Smooth muscle cell (in vitro differentiated cells): ENCODE measurements around the gene HSD17B14. TPM values are rescaled to one million over a fixed set of nuclear protein-coding genes. Genes with fewer than 3 reads are reported as not detected.

ENCODE experiments used
- DNase-seq: peaks from one replicate; lab custom pipeline; 2025; ENCODE audit not compliant: unreplicated experiment; lab: John Stamatoyannopoulos, UW
- H2AFZ ChIP-seq: fragments of 200-600 bp; sonication (generic); 2 replicates; pipeline ENCODE4 v1.6.0; 2016; ENCODE audit warnings: antibody characterized with exemption, low read depth, mild to moderate bottlenecking
- H3F3A ChIP-seq: fragments of 200-600 bp; sonication (generic); 2 replicates; pipeline ENCODE4 v1.6.0; 2017; ENCODE audit warnings: antibody characterized with exemption, low read depth
- H3K27ac ChIP-seq: fragments of 200-600 bp; sonication (generic); 2 replicates; pipeline ENCODE4 v1.5.1; 2016; ENCODE audit warnings: low read depth, mild to moderate bottlenecking
- H3K27me3 ChIP-seq: fragments of 200-600 bp; sonication (generic); 2 replicates; pipeline ENCODE4 v1.6.1; 2016; ENCODE audit warnings: low read depth, mild to moderate bottlenecking
- H3K36me3 ChIP-seq: fragments of 200-600 bp; sonication (generic); 2 replicates; pipeline ENCODE4 v1.5.1; 2016; ENCODE audit warnings: low read depth
- H3K4me1 ChIP-seq: fragments of 200-600 bp; sonication (generic); 2 replicates; pipeline ENCODE4 v1.5.1; 2016; ENCODE audit warnings: low read depth
- H3K4me2 ChIP-seq: fragments of 200-600 bp; sonication (generic); 2 replicates; pipeline ENCODE4 v1.6.0; 2016; ENCODE audit warnings: mild to moderate bottlenecking
- H3K4me3 ChIP-seq: fragments of 200-600 bp; sonication (generic); 2 replicates; pipeline ENCODE4 v1.5.1; 2016; ENCODE audit warnings: mild to moderate bottlenecking
- H3K79me2 ChIP-seq: fragments of 200-600 bp; sonication (generic); 2 replicates; pipeline ENCODE4 v1.6.0; 2016; ENCODE audit warnings: low read depth, mild to moderate bottlenecking
- H3K9ac ChIP-seq: fragments of 200-600 bp; sonication (generic); 2 replicates; pipeline ENCODE4 v1.6.0; 2016; ENCODE audit warnings: low read depth
- H3K9me3 ChIP-seq: fragments of 200-600 bp; sonication (generic); replicated peaks from 2 replicates; pipeline ENCODE4 v1.5.1; 2016; ENCODE audit warnings: low read depth
- H4K20me1 ChIP-seq: fragments of 200-600 bp; sonication (generic); 2 replicates; pipeline ENCODE4 v1.6.0; 2016; ENCODE audit warnings: low read depth
- CTCF ChIP-seq: fragments of 200-600 bp; sonication (generic); IDR thresholded peaks from 2 replicates; pipeline ENCODE4 v1.5.1; 2017; ENCODE audit warnings: borderline replicate concordance, mild to moderate bottlenecking, antibody characterized with exemption; ENCODE audit not compliant: insufficient read depth, poor library complexity, severe bottlenecking
- WGBS: methylation state at CpG from one replicate; pipeline ENCODE4 v1.1.7; 2016; ENCODE audit warnings: low lambda C conversion rate; 5-methylcytosine and 5-hydroxymethylcytosine counted together
- polyA plus RNA-seq: library from polyadenylated mRNA; unstranded; fragments of >200 nt; fragmentation: Nextera tagmentation; extraction: Ambion mirVana; gene quantifications from 2 replicates; pipeline ENCODE4 v1.2.1, GENCODE V29; 2016
- total RNA-seq: library from RNA; depleted of rRNA; stranded (reverse); fragments of >200 nt; gene quantifications from 2 replicates; pipeline ENCODE4 v1.2.3, GENCODE V29; 2014

The HSD17B14 gene
- total and polyA plus RNA-seq, 2 experiments from 2014 or later = 16.4 to 19.3 TPM

DNA sequence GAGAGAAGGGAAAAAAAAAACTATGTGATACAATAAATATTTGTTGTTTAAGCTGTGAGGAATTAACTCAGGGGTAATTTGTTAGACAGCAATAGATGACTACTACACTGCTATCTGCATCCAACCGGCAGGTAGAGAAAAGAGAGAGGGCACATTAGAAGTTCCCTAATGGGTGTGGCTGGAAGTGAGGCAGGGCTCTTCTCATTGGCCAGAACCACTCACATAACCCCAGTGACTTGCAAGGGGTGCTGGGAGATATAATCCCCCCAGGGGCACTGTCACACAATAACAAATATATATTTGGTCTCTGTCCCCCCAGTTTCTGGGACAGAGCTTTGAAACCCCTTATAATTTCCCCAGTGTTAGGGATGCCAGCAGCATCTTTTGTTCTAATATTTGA lies 56.7 kb downstream of the HSD17B14 start:
- WGBS = 72% methylated on average over 1 of the region's 1 CpG
- Histone ChIP-seq H3K4me2 (no peak overlapping the region), H4K20me1 (no peaks in the 10 kb centered on the region), H3F3A (peaks cover 11% of the 10 kb centered on the region), H3K36me3 (no peaks in the 10 kb centered on the region), H3K27me3 (no peaks in the 10 kb centered on the region), H3K79me2 (no peaks in the 10 kb centered on the region), H3K9me3 (no peaks in the 10 kb centered on the region), H3K27ac (no peak overlapping the region), H2AFZ (no peak overlapping the region), H3K4me3 (no peak overlapping the region), H3K9ac (no peak overlapping the region), H3K4me1 (no peaks in the 10 kb centered on the region)
- no peak for TF ChIP-seq CTCF
- no peak for DNase-seq

GRCh38 chr19:48777720-48778119 lies 58.6 kb downstream of the HSD17B14 start:
- no peak for TF ChIP-seq CTCF
- DNase-seq = no peak
- 91% methylated on average over 12 of the region's 12 CpGs for WGBS

DNA sequence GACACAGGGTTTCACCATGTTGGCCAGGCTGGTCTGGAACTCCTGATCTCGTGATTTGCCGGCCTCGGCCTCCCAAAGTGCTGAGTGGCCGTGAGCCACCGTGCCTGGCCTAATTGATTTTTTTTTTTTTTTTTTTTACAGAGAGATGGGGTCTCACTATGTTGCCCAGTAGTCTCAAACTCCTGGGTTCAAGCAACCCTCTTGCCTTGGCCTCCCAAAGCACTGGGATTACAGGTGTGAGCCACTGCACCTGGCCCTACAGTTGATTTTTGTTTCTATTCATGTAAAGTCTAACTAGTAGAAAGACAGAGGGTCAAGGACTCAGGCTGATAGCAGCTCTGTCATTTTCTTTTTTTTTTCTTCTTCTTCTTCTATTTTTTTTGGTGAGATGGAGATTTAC lies 59.2 kb downstream of the HSD17B14 start:
- Histone ChIP-seq H3K4me1 (no peaks in the 10 kb centered on the region), H3K4me2 (no peak overlapping the region), H3K79me2 (no peaks in the 10 kb centered on the region), H3F3A (peaks cover 20% of the 10 kb centered on the region), H3K9ac (no peak overlapping the region), H3K9me3 (no peaks in the 10 kb centered on the region), H3K4me3 (no peak overlapping the region), H3K27me3 (no peaks in the 10 kb centered on the region), H2AFZ (no peak overlapping the region), H4K20me1 (no peaks in the 10 kb centered on the region), H3K36me3 (no peaks in the 10 kb centered on the region), H3K27ac (no peak overlapping the region)
- no peak for DNase-seq
- no peak for TF ChIP-seq CTCF
- WGBS = 89% methylated on average over 5 of the region's 5 CpGs

More at GRCh38 chr19:48777720-48778119, 58.6 kb downstream of the HSD17B14 start:
- no peak overlapping the region for H3K27ac ChIP-seq
- H3F3A ChIP-seq = peaks cover 20% of the 10 kb centered on the region
- no peak overlapping the region for H2AFZ ChIP-seq
- no peak overlapping the region for H3K9ac ChIP-seq
- no peak overlapping the region for H3K4me2 ChIP-seq
- no peaks in the 10 kb centered on the region for H3K36me3 ChIP-seq
- H3K4me1 ChIP-seq = no peaks in the 10 kb centered on the region
- no peaks in the 10 kb centered on the region for H3K27me3 ChIP-seq
- H4K20me1 ChIP-seq = no peaks in the 10 kb centered on the region
- no peaks in the 10 kb centered on the region for H3K79me2 ChIP-seq
- H3K4me3 ChIP-seq = no peak overlapping the region
- H3K9me3 ChIP-seq = no peaks in the 10 kb centered on the region

DNA sequence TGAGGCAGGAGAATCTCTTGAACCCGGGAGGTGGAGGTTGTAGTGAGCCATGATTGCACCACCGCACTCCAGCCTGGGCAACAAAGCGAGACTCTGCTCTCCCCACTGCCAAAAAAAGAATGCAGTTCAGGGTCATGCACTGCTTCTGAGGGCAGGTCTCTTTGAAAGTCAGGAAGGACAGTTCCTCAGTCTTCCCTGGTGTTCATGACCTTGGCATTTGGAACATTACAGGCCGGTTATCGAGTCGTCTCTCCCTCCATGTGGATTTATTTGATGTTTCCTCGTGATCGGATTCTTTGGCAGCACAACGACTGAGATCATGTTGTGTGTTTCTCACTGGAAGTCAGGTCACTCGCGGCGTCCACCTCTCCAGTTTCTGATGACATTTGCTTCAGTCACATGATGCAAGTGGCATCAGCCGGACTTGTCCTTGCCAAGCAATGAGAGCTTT lies 63.8 kb downstream of the HSD17B14 start:
- no peak overlapping the region for H3K4me2 ChIP-seq
- H3K27ac ChIP-seq = no peak overlapping the region
- H3K9ac ChIP-seq = no peak overlapping the region
- no peaks in the 10 kb centered on the region for H3K4me1 ChIP-seq
- no peaks in the 10 kb centered on the region for H3K9me3 ChIP-seq
- no peak for TF ChIP-seq CTCF
- no peaks in the 10 kb centered on the region for H3K27me3 ChIP-seq
- no peaks in the 10 kb centered on the region for H3K36me3 ChIP-seq
- no peak overlapping the region for H2AFZ ChIP-seq
- no peaks in the 10 kb centered on the region for H3K79me2 ChIP-seq
- 92% methylated on average over 13 of the region's 13 CpGs for WGBS
- H3K4me3 ChIP-seq = no peak overlapping the region
- H4K20me1 ChIP-seq = no peaks in the 10 kb centered on the region
- no peak for DNase-seq
- peaks cover 8% of the 10 kb centered on the region for H3F3A ChIP-seq
